HG02970 (cell line): ENCODE results near the gene LOC128125822.
A peak's percentile ranks its signal among the peaks of the same experiment; 100 is the strongest.

ENCODE experiments used
- ATAC-seq: cut with Tn5 transposase; IDR thresholded peaks from one replicate; pipeline ENCODE4 v1.9.1; 2021; ENCODE audit warnings: mild to moderate bottlenecking, moderate library complexity, moderate number of reproducible peaks; ENCODE audit not compliant: unreplicated experiment, low FRiP score

Gene LOC128125822

DNA sequence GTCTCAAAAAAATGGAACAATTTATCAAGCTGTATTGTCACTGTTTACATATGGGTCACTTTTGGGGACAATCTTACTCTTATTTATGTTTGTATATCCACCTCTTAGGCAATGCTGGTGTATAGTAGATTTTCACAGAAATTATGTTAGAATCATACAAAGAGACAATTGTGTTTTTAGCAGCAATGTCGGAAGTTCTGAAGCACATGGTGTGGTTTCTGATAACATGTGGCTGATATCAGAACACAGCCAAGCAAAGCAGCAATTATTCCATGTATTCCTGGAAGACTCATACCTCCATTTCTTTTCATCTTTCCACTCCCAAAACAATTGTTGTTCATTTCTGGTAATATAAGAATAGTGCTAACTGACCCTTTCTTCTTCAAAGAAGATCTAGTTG lies 17.5 kb upstream of the LOC128125822 start:
- no peak for ATAC-seq

DNA sequence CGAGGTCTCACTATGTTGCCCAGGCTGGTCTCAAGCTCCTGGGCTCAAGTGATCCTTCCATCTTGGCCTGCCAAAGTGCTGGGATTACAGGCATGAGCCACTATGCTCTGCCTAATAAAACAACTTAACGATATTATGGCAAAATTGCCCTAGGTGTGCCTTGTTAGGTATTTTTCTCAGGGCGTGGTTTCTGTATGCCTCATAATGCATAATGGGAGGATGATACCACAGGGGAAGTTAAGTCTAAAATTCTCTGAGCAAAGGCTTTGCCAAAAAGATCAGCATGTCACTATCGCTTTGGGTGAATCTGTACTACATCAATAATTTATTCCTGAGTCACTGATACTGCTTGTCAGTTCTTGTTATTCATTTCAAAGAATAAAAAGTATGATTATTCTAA lies 15.9 kb upstream of the LOC128125822 start:
- ATAC-seq = no peak

DNA sequence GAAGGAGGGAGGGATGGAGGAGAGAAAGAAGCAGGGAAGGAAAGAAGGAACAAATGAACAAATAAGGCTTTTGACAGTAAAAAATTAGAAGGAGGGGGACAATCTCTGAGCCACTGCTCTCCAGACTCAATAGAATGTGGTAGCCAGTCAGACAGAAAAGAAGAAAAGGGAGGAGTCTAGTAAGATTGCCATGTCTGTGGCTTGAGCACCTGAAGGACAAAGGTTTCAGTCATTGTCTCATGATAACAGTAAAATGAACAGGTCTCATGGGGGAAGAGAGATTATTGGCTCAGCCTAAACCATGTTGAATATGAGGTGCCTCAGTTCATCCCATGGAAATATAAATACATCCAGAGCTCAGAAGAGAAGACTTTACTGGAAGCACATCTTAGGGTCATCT lies 14.0 kb upstream of the LOC128125822 start:
- no peak for ATAC-seq

DNA sequence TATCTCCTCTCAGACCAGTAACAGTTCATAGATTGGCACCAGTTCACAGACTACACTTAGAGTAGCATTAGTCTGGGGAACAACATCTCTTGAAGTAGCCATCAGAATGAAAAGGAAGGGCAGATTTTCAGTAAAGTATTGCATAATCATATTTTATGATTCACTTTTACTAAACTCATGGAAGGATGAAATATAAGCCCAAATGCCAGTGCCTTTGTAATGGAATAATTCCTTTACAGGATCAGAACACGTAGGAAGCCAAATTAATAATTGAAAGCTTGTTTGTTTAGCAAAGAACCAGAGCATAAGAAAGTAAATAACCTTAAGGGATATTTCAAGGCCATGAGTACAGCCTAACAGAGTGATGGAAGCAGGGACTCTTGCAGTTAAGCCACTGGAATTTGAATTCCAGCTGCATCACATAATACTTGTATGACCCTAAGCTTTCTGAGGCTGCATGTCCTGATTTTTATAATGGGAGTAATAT lies 11.4 kb upstream of the LOC128125822 start:
- no peak for ATAC-seq

DNA sequence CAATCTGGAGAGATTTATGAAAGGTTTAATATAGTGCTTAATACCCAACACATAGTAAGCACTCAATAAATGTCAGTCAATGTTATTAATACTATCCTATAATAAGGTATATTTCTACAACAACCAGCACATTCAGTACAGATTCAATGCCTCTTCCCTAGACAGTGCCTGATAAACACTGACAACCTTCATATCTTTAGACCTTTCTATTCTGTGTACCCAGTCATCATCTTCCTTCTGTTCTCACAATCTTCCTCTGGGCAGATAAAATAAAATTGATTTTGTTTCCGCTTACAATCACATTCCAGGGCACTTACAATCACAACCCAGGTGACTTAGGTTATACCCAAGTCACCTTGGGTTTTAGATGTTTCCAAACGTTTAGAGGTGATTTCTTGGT lies 11.0 kb upstream of the LOC128125822 start:
- ATAC-seq = no peak

DNA sequence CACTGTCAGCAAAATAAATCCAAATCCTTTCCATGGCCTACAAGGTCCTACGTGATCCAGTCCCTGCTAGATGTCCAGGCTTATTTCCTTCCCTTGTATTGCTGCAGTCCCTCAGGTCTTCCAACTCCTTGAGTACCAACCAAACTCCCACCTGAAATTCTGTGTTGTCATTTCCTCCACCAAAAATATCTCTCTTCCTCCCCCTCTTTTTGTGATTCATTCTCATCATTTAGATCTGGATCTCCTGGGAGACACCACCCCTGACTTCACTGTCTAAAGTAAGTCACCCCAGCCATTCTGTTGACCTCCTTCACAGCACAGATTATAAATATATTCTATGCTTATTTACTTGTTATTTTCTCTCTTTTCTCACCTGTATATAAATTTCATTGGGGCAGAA lies 9.0 kb upstream of the LOC128125822 start:
- ATAC-seq = no peak

DNA sequence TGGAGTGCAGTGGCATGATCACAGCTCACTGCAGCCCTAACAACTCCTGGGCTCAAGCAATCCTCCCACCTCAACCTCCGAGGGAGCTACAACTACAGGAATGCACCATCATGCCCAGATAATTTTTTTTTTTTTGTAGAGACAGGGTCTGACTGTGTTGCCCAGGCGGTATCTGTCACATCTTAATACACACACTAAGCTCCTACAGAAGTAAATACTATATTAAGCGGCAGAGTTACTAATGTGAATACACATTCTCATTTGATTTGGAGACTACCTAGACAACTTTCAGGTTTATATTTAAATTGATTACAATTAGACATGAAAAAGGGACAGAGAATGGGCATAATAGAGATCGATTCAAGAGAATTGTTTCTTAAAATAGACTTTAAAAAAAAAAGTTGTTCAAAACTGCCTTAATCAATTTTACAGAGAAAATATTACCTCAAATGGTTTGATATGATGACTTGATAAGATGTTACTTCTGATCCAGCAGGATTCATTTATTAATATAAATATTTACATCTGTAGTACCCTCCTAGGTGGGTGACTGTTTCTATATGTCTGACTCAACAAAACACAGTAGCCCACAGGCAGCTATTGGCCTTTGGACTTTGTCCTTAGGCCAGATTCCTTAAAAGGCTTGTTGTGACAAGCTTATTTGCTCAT lies 7.1 kb upstream of the LOC128125822 start:
- ATAC-seq = no peak

DNA sequence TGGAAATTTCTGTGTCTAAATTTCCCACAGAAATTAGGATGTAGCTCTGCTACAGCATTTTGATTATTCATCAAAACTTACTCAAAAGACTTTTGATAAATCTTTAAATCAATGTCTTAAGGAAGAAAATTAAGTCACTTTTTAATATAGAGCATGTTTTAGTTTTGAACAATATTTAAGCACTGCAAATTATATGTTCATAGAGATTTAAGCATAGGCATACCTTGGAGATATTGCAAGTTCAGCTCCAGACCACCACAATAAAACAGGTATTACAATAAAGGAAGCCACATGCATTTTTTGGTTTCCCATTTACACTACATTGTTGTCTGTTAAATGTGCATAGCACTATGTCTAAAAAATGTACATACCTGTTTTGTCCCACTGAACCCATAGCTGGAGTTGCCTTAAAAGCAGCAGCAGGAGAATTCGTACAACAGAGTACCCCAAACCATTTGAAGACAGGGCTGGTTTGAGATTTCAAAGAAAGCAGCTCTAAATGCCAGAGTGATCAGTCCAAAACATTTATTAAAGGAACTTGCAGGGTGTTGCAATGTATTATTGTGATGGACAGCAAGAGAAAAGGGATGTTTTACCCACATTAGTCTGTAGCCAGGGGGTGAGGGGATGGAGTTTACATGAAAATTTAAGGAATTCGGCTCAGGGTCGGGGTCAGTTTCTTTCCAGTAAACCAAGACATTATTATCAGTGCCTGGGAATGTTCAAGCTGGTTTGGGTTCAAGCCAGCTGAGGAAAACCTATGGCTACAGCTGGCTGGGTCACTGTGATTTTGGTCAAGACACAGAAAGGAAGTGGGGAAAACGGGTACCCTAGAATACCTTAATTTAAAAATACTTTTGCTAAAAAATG lies 6.3 kb upstream of the LOC128125822 start:
- ATAC-seq = no peak

DNA sequence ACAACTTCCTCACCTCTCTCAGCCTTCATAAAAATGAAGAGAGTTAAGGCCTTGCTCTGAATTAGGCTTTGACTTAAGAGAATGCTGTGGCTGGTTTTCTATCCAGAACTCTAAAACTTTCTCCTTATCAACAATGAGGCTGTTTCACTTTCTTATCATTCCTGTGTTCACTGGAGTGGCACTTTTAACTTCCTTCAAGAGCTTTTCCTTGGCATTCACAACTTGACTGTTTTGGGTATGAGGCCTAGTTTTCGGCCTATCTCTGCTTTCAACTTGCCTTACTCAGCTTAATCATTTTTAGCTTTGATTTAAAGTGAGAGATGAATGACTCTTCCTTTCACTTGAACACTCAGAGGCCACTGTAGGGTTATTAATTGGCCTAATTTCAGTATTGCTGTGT lies 4.3 kb upstream of the LOC128125822 start:
- no peak for ATAC-seq

DNA sequence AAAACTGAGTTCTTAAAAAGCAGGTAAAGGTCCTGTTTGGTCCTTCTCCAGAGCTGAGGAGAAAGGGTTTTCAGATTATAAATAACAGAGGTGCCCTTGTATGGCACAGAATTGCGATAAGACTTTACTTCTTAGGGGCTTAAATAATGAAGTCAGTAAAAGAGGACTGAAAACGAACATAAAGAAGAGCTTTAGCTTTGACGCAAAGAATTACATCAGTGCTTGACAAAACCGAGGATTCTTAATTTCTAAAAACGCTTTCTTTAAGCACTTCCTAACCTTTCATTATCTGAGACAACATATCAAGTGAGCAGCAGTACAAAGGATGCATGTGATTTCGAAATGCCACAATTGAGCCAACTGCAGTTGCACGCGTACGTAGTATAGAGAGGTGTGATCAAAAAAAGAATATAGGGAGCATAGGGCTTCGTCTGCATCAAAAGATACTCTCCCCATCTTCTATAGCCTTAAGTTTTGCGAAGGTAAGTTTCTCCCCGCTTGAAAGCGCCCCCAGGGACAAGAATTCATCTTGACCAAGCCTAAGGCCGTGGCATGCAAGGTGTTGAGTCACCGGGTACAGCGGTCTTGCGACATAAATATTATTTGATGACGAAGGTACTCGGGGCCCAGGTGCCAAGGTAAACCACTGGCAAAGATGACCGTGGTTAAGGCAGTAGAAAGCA lies 778 bp upstream of the LOC128125822 start:
- ATAC-seq = peak; percentile 10

DNA sequence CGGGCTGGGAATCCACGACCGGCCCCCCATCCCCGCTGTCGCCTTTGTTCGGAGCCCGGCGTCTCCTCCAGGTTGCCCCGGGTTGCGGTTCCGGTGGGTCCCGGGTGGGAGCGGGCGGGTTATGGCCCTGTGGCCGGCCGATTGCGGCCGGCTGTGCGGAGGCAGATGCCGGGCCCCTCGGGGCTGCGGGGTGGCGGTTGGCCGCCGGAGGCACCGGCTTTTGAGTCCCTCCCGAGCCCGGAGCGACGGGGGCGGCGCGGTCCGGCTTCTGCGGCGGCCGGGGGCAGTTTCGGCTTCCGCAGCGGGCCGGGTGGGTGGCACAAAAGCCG lies 431 bp downstream of the LOC128125822 start:
- peak; percentile 0 for ATAC-seq

DNA sequence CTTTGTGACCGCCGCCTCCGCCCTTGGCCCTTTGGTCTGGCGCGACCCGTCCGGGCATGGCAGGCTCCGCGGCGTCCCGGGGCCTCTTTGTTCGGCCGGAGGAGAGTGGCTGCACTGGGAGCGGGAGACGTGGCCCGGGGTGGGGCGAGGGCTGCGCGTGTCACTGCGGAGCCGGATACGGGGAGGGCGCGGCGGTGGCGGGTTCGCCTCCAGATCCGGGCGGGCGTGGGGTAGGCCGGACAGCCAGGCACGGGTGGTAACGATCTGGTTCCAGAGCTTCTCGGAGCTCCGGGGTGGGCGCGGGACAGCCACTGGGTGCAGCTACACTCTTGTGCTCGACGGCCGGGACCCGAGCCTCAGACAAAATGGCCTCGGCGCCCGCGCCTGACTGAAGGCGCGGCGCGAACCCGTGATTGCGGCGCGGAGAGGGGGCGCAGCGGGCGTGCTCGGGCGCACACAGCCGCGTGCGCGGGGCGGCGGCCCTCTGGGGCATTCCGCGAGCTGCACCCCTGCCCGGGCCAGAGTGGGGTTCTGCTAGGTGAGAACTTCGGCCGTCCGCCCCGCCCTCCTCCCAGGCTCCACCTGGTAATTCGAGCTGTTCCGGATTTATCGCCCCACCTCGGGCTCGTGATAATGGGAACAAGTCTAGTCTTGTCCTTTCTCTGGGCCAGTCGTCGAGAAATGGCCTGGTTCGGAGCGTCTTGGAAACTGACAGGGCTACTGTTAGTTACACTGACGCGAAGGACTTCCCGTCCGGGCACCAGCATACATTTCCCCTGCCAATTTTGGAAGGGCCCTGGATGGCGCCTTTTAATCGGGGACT lies 1.0 kb downstream of the LOC128125822 start:
- peak; percentile 43 for ATAC-seq

DNA sequence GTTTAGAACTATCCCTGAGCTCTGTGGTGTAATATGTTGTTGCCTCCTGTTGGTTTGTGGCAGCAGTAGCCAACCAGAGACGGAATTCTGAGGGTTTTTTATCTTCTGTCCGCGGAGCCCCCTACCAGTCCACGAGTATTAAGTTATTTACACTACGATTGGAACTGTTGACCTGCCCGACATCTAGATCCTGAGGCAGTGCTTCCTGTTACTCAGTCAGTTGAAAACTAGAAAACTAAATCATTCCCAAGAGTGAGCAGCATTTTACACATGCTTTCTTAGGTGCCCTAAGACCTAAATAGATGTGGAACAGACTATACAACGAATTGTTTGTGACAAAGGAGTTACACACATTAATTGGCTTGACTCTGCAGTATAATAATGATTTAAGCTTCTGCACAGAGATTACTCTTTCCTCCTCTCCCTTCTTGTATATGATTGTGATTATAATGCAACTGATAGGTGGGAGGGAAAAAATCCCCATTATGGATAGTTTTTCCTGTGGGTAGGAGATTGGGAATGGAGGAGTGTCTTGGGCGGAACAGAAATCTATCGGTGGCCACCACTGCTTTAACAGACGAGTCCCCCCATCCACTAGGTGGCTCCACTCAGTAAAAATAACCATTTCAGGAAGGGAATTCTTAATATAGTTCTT lies 1.7 kb downstream of the LOC128125822 start:
- no peak for ATAC-seq

DNA sequence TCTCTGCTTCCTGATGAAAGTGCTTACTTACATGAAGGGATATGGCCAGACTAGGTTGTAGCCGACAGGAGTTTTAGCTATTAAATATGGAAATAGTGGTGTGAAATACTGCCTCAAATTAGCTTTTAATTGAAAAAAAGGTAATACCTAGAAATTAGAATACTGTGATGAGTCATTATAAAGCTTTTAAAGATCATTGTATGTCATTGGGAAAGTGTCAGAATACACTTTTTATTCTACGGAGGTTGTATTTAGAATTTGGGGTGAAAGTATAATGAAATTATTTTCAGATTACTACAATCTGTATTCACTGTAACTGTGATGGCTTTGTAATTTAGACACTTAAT lies 2.2 kb downstream of the LOC128125822 start:
- no peak for ATAC-seq

DNA sequence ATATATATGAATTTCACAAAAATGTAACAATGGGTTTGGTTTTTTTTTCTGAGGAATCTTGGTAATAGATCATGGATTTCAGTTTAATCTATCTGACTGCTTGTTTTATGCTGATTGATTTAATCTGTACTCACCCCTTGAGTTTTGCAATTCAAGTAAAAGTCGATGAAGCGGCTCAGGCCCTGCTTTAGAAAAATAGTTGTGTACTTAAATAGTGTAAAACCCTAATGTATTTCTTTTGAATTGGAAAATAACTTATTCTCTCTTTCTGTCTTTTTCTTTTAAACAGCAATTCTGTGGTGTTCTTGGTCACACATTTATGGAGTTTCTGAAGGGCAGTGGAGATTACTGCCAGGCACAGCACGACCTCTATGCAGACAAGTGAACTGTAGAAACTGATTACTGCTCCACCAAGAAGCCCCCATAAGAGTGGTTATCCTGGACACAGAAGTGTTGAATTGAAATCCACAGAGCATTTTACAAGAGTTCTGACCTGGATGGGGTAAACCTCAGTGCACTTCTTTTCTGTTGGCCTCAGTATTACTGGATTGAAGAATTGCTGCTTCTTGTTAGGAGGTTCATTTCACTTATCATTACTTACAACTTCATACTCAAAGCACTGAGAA lies 4.0 kb downstream of the LOC128125822 start:
- no peak for ATAC-seq

DNA sequence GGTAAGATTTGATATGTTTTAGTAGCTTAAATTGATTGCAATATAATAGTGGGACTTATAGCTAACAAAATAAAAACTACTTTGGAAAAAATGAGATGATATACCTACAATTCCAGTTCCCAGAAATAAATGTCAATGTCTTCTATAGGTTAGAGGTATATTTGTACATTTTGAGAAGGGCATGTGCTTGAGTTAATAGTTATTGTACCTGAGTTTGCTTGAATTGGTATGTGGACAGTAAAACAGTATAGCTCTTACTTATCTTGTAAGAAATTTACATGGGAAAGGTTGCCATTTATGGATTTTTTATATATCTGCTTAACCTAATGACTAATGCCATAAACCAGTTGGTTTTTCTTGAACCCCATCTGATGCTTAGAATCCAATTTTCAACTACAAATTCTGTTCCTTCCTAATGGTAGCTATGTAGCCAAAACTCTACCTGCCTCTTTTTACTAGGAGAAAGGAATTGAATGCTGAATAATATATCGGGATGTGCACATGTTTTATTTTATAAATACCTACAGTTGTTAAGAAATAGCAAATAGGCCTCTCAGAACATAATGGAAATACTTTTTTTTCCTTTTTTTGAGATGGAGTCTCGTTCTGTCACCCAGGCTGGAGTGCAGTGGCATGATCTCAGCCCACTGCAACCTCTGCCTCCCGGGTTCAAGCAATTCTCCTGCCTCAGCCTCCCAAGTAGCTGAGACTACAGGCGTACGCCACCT lies 4.9 kb downstream of the LOC128125822 start:
- ATAC-seq = no peak

DNA sequence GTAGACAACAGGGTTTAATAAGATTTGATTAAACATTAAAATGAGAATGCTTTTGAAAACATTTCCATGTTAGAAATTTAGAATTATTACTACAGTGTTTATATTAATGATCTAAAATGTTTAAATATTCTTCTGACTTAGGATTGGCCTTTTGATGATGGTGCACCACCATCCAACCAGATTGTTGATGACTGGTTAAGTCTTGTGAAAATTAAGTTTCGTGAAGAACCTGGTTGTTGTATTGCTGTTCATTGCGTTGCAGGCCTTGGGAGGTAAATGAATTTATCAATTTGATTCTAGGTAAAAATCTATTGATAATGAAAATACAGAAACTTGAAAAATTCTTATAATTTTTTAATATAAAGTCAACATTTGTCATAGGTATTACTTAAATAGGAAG lies 6.5 kb downstream of the LOC128125822 start:
- ATAC-seq = no peak

DNA sequence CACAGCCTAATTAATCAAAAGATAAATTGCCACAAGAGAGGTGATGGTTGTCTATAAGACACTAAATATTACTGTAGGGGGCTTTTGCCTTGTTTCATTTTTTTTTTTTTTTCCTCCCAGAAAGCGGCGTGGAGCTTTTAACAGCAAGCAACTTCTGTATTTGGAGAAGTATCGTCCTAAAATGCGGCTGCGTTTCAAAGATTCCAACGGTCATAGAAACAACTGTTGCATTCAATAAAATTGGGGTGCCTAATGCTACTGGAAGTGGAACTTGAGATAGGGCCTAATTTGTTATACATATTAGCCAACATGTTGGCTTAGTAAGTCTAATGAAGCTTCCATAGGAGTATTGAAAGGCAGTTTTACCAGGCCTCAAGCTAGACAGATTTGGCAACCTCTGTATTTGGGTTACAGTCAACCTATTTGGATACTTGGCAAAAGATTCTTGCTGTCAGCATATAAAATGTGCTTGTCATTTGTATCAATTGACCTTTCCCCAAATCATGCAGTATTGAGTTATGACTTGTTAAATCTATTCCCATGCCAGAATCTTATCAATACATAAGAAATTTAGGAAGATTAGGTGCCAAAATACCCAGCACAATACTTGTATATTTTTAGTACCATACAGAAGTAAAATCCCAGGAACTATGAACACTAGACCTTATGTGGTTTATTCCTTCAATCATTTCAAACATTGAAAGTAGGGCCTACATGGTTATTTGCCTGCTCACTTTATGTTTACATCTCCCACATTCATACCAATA lies 7.8 kb downstream of the LOC128125822 start:
- ATAC-seq = no peak

DNA sequence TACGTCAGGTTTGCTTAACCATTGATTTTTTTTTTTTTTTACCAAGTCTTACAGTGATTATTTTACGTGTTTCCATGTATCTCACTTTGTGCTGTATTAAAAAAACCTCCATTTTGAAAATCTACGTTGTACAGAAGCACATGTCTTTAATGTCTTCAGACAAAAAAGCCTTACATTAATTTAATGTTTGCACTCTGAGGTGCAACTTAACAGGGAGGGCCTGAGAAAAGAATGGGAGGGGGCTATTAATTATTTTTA lies 8.4 kb downstream of the LOC128125822 start:
- no peak for ATAC-seq
